Activated CD8-positive, alpha-beta T cell treated with anti-CD3 and anti-CD28 coated beads for 36 hours (primary cell): Measurements from ENCODE around the gene HNRNPAB. TPM values are rescaled to one million over a fixed set of nuclear protein-coding genes. Genes with fewer than 3 reads are reported as not detected.

ENCODE experiments used
- ATAC-seq: fragments of 200-7000 bp; cut with Tn5 transposase; one replicate; pipeline ENCODE4 v1.10.0; 2021; ENCODE audit warnings: mild to moderate bottlenecking, moderate library complexity
- CTCF ChIA-PET: fragments of 350-600 bp; sonication (Branson Sonifier 250); formaldehyde crosslinking; loops from one replicate; lab custom pipeline; 2021; ENCODE audit warnings: antibody characterized with exemption; lab: Charles Lee
- POLR2A ChIA-PET: fragments of 350-600 bp; sonication (Branson Sonifier 250); formaldehyde crosslinking; loops from one replicate; lab custom pipeline; 2021; ENCODE audit warnings: antibody characterized with exemption; lab: Charles Lee
- DNase-seq: peaks from one replicate; pipeline ENCODE4 v3.0.0-alpha.2; 2020
- H3K27ac Mint-ChIP-seq: one replicate; pipeline ENCODE4 v1.8.0; 2021; ENCODE audit warnings: mild to moderate bottlenecking, mixed read lengths
- H3K27me3 Mint-ChIP-seq: one replicate; pipeline ENCODE4 v1.8.0; 2021; ENCODE audit warnings: mixed read lengths
- H3K36me3 Mint-ChIP-seq: one replicate; pipeline ENCODE4 v1.8.0; 2021; ENCODE audit warnings: low read depth, mixed read lengths
- H3K4me1 Mint-ChIP-seq: one replicate; pipeline ENCODE4 v1.8.0; 2021; ENCODE audit warnings: low read depth, mixed read lengths
- H3K4me3 Mint-ChIP-seq: one replicate; pipeline ENCODE4 v1.8.0; 2021; ENCODE audit warnings: mild to moderate bottlenecking, moderate library complexity, mixed read lengths
- H3K9me3 Mint-ChIP-seq: one replicate; pipeline ENCODE4 v1.8.0; 2021; ENCODE audit warnings: mixed read lengths
- CTCF ChIP-seq: fragments of 200-600 bp; IDR thresholded peaks from one replicate; pipeline ENCODE4 v1.8.0; 2022; ENCODE audit warnings: antibody characterized with exemption, mild to moderate bottlenecking
- intact Hi-C: fragments of 100-400 bp; cut with micrococcal nuclease; formaldehyde crosslinking; loops from one replicate; pipeline ENCODE4 v1.10.0; 2022
- total RNA-seq, 2 experiments: library from RNA; stranded (reverse); gene quantifications; one replicate each; pipeline ENCODE4 v1.2.3, GENCODE V29; 2021

Gene HNRNPAB
- total RNA-seq, 2 experiments from 2014 or later: 392 to 399 TPM

DNA sequence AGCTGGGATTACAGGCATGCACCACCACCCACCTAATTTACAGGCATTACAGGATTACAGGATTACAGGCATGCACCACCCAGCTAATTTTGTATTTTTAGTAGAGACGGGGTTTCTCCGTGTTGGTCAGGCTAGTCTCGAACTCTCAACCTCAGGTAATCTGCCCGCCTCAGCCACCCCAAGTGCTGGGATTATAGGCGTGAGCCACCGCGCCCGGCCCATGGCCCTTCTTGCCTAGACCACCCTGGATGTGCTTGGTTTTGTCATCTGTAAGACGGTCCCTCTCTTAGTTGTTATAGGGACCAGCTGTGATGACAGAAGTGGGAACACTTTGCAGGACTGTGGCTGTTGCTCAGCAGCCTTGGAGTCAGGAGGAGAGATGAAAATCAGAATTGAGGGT, 31.8 kb downstream of the HNRNPAB start:
- POLR2A ChIA-PET: interaction anchor here (21.3 kb wide), 1 partner anchor 24 kb away, joined by 431 read pairs; the partner anchor contains the start of gene HNRNPAB
- no peak for TF ChIP-seq CTCF
- DNase-seq (no peak), ATAC-seq (no peak)
- intact Hi-C loops: no loop called here
- CTCF ChIA-PET: interaction anchor here (1.1 to 3.3 kb wide), 5 partner anchors 13 to 225 kb away, joined by 3 to 40 read pairs (median 5); no protein-coding TSS in a partner anchor
- no peak overlapping the region for H3K4me3 Mint-ChIP-seq
- no peaks in the 10 kb centered on the region for H3K9me3 Mint-ChIP-seq
- peak overlapping the region; percentile 46 for H3K27ac Mint-ChIP-seq
- H3K36me3 Mint-ChIP-seq: peaks cover 8% of the 10 kb centered on the region
- no peaks in the 10 kb centered on the region for H3K27me3 Mint-ChIP-seq
- peaks cover 59% of the 10 kb centered on the region for H3K4me1 Mint-ChIP-seq

DNA sequence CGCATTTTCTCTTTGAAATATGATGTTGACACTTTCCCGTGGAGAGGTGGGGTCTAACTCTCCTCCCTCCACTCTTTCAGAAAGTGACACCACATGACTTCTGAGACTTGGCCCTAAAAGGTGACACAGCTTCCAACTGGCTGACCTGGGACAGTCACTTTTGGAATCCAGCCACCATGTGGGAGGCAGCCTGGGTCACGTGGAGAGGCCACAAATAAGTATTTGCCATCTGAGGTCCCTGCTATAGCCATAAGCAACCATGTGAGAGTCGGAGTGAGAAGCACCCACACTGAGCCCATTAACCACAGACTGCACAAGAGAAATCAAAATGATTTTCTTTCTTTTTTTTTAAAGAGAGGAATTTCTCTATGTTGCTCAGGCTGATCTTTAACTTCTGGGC, 32.3 kb downstream of the HNRNPAB start:
- ATAC-seq (no peak), DNase-seq (no peak)
- H3K36me3 Mint-ChIP-seq: peaks cover 3% of the 10 kb centered on the region
- H3K4me3 Mint-ChIP-seq: no peak overlapping the region
- H3K27me3 Mint-ChIP-seq: no peaks in the 10 kb centered on the region
- no peak for TF ChIP-seq CTCF
- H3K9me3 Mint-ChIP-seq: no peaks in the 10 kb centered on the region
- ChIA-PET POLR2A (interaction anchor here (21.3 kb wide), 1 partner anchor 25 kb away, joined by 431 read pairs; the partner anchor contains the start of gene HNRNPAB), CTCF (interaction anchor here (1.1 to 3.3 kb wide), 4 partner anchors 13 to 142 kb away, joined by 3 to 40 read pairs (median 10); no protein-coding TSS in a partner anchor)
- intact Hi-C loops: no loop called here
- peaks cover 62% of the 10 kb centered on the region for H3K4me1 Mint-ChIP-seq
- H3K27ac Mint-ChIP-seq: peak overlapping the region; percentile 46

DNA sequence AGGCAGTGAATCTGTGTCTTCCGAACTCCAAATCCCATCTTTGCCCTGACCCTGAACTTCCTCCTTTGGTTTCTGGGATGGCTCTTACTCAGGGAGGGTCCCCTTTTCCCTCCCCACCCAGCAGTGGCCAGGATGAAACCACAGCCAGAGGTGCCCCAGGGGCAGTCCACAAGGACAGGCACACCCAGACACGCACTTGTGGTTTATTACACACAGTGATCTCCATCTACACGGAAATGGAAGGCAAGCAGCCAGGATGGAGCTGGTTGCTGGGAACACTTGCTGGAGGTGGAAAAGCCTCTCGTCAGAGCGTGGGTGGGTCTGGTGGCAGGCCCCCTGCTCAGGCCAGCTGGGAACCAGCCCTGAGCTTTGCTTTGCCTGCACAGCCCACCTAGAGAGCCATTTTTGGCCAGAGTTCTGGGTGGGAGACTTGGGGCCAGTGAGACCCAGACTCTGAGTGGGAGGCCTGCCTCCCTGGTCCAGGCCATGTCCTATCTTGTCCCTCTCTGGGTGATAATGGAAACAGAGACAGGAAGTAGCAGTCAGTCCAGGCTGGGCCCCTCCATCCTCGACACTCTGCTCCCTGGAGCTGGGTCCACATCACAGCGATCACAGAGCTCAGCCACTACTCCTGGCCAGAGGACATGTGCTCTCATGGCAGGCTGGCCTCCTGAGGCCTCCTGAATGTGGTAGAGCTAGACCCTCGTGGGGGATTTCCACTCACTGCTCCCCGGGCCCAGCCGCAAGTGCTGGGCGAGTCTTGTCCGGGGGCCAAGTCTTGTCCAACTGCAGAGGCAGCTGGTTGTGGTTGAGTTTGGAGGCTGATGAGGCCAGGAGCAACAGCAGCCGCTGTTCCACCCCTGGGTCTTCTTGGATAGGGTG, 33.3 kb downstream of the HNRNPAB start:
- Mint-ChIP-seq H3K27me3 (no peaks in the 10 kb centered on the region), H3K9me3 (no peaks in the 10 kb centered on the region), H3K4me1 (peaks cover 66% of the 10 kb centered on the region), H3K4me3 (no peak overlapping the region), H3K36me3 (no peaks in the 10 kb centered on the region), H3K27ac (peak overlapping the region; percentile 97)
- intact Hi-C loops: no loop called here
- TF ChIP-seq CTCF: no peak
- no peak for DNase-seq
- no peak for ATAC-seq
- CTCF ChIA-PET: interaction anchor here (0.6 to 2.5 kb wide), 4 partner anchors 10 to 353 kb away, joined by 3 to 6 read pairs (median 6); partner anchors contain the start of gene COL23A1
- POLR2A ChIA-PET: interaction anchor here (0.5 to 21.3 kb wide), 4 partner anchors 9 to 26 kb away, joined by 3 to 431 read pairs (median 4); partner anchors contain the start of gene HNRNPAB

- POLR2A ChIA-PET: interaction anchor here (0.5 to 21.3 kb wide), 4 partner anchors 9 to 26 kb away, joined by 3 to 431 read pairs (median 4); partner anchors contain the start of gene HNRNPAB
- no peak for DNase-seq
- CTCF ChIA-PET: interaction anchor here (0.6 to 2.5 kb wide), 4 partner anchors 9 to 352 kb away, joined by 3 to 6 read pairs (median 6); partner anchors contain the start of gene COL23A1
- Mint-ChIP-seq H3K9me3 (no peaks in the 10 kb centered on the region), H3K4me3 (peak overlapping the region; percentile 53), H3K4me1 (peaks cover 66% of the 10 kb centered on the region), H3K27ac (peak overlapping the region; percentile 97), H3K27me3 (no peaks in the 10 kb centered on the region), H3K36me3 (no peaks in the 10 kb centered on the region)
- ATAC-seq: no peak
- intact Hi-C loops: no loop called here
- TF ChIP-seq CTCF: no peak
Measured at GRCh38 chr5:178238313-178238635, 33.9 kb downstream of the HNRNPAB start.
